LNCaP clone FGC (cell line): ENCODE measurements around the gene CPSF6.

Source experiments
- DNase-seq: peaks from one replicate; pipeline ENCODE4 v3.0.0-alpha.2; 2011; ENCODE audit warnings: low read depth
- H3K4me3 ChIP-seq: 2 replicates; pipeline ENCODE4 v1.5.1; 2011; ENCODE audit warnings: mild to moderate bottlenecking, low read depth, low read length, control low read depth
- TF ChIP-seq, protein P1 (sequence below): IDR thresholded peaks from 2 replicates; pipeline ENCODE4 v1.5.1; 2012; ENCODE audit warnings: mild to moderate bottlenecking; ENCODE audit not compliant: control insufficient read depth, insufficient read depth; ENCODE audit errors: extremely low read depth

Gene CPSF6

DNA sequence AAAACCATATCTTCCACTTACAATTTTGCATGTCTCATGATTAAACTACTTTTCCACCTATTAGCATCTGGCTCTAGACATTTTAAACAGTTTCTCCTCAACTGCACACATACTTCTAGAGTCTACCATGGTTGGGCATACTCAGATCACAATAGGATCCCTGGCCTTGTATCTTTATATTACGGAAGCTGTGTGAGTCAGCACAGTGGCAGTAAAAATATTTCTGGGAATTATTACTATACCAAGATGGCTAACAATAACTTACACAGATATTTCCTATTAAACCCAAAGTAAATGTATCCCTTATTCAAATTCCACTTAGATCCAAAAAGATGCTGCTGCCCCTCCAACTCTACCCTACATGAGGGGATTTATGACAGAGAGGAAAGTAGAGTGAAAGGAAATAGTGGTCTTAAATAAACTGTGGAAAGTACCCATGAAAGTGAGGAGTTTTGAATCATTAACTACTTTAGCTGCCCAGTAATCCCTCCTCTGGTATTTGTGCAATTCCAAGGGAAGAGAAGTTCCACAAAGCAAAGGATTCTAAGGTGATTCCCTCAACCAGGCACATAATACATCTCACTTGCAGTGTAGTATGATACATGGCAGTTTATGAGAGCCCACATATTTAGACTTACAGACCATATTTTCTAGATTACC lies 14.0 kb upstream of the CPSF6 start:
- no peak for DNase-seq
- TF ChIP-seq, protein P1, sequence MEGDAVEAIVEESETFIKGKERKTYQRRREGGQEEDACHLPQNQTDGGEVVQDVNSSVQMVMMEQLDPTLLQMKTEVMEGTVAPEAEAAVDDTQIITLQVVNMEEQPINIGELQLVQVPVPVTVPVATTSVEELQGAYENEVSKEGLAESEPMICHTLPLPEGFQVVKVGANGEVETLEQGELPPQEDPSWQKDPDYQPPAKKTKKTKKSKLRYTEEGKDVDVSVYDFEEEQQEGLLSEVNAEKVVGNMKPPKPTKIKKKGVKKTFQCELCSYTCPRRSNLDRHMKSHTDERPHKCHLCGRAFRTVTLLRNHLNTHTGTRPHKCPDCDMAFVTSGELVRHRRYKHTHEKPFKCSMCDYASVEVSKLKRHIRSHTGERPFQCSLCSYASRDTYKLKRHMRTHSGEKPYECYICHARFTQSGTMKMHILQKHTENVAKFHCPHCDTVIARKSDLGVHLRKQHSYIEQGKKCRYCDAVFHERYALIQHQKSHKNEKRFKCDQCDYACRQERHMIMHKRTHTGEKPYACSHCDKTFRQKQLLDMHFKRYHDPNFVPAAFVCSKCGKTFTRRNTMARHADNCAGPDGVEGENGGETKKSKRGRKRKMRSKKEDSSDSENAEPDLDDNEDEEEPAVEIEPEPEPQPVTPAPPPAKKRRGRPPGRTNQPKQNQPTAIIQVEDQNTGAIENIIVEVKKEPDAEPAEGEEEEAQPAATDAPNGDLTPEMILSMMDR = no peak
- no peak overlapping the region for H3K4me3 ChIP-seq

DNA sequence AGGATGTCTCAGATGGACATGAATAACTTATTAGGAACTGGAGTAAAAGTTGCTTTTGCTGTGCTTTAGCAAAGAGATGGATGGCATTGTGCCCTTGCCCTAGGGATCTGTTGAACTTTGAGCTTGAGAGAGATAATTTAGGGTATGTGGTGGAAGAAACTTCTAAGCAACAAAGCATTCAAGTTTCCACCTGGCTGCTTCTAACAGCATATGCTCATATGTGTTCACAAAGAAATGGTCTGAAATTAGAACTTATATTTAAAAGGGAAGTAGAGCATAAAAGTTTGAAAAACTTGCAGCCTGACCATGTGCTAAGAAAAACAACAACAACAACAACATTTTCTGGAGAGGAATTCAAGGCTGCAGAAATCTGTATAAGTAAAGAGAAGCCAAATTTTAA lies 7.9 kb upstream of the CPSF6 start:
- H3K4me3 ChIP-seq = no peak overlapping the region
- TF ChIP-seq, protein P1 = no peak
- no peak for DNase-seq

GRCh38 chr12:69238589-69239351 lies 599 bp upstream of the CPSF6 start:
- TF ChIP-seq, protein P1 = no peak
- no peak for DNase-seq
- peak overlapping the region; percentile 78 for H3K4me3 ChIP-seq

DNA sequence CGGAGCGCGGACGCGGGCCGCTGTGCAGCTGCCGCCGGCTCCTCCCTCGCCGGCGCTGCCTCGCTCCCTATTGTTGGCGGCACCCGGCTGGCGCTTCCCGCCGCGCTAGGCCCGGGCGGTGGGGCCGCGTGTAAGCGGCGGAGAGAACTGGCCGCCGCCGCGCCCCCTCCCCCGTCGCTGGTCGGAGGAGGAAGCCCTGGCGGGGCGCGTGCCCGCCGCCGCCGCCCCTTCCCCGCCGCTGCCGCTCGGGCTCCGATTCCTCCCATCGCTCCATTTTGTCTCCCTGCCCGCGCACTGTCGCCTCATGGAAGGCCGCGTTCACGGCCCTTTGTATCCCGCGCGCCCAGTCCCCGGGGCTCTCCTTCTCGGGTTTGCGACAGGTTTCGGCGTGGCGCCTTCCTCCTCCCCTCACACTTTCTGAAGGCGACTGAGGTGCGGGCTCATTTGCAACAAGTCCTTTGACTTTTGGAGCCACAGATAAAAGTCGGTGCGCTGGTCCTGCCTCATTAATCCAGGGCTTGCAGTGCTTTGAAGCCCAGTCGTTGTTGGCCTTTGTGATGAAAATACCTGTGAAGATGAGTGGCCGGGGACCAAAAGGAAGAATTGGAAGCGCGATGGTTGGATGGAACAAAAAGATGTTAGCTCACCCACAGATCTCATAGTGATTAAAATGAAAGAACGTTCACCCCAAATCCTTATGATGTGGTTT lies 707 bp downstream of the CPSF6 start:
- DNase-seq = no peak
- peak overlapping the region; percentile 78 for H3K4me3 ChIP-seq
- TF ChIP-seq, protein P1 = no peak

GRCh38 chr12:69240631-69240995 lies 1.2 kb downstream of the CPSF6 start:
- H3K4me3 ChIP-seq = peak overlapping the region; percentile 78
- no peak for DNase-seq
- TF ChIP-seq, protein P1 = no peak

- TF ChIP-seq, protein P1 = no peak
- no peak for DNase-seq
- H3K4me3 ChIP-seq = peak overlapping the region; percentile 78
Measured at GRCh38 chr12:69241438-69242092, 2.2 kb downstream of the CPSF6 start.
